MM.1S (cell line): ENCODE measurements around the gene WFDC9.

ENCODE experiments used
- DNase-seq: peaks from one replicate; pipeline ENCODE4 v3.0.0-alpha.2; 2015
- H2AFZ ChIP-seq: fragments of 300-600 bp; sonication (generic); 2 replicates; pipeline ENCODE4 v1.6.0; 2016; ENCODE audit warnings: antibody characterized with exemption, low read length
- H3F3A ChIP-seq: fragments of 300-600 bp; sonication (generic); 2 replicates; pipeline ENCODE4 v1.6.1; 2016; ENCODE audit warnings: mild to moderate bottlenecking, antibody characterized with exemption, low read length, moderate library complexity, mixed read lengths; ENCODE audit not compliant: insufficient read depth
- H3K27ac ChIP-seq: fragments of 300-600 bp; sonication (generic); 2 replicates; pipeline ENCODE4 v1.5.1; 2016; ENCODE audit warnings: mild to moderate bottlenecking, low read length
- H3K27me3 ChIP-seq: fragments of 300-600 bp; sonication (generic); replicated peaks from 2 replicates; pipeline ENCODE4 v1.6.0; 2016; ENCODE audit warnings: low read length; ENCODE audit not compliant: insufficient read depth
- H3K36me3 ChIP-seq: fragments of 300-600 bp; sonication (generic); replicated peaks from 2 replicates; pipeline ENCODE4 v1.6.1; 2016; ENCODE audit warnings: mild to moderate bottlenecking, low read length, mixed read lengths; ENCODE audit not compliant: insufficient read depth
- H3K4me1 ChIP-seq: fragments of 300-600 bp; sonication (generic); 2 replicates; pipeline ENCODE4 v1.6.1; 2016; ENCODE audit warnings: low read length, mixed read lengths
- H3K4me2 ChIP-seq: fragments of 300-600 bp; sonication (generic); 2 replicates; pipeline ENCODE4 v1.6.0; 2016; ENCODE audit warnings: low read depth, low read length
- H3K4me3 ChIP-seq: fragments of 300-600 bp; sonication (generic); 2 replicates; pipeline ENCODE4 v1.5.1; 2016; ENCODE audit warnings: low read length, mixed read lengths
- H3K79me2 ChIP-seq: fragments of 300-600 bp; sonication (generic); 2 replicates; pipeline ENCODE4 v1.6.1; 2016; ENCODE audit warnings: mixed run types, low read length, mixed read lengths
- H3K9ac ChIP-seq: fragments of 300-600 bp; sonication (generic); 2 replicates; pipeline ENCODE4 v1.6.1; 2016; ENCODE audit warnings: low read length, mixed read lengths
- H3K9me2 ChIP-seq: fragments of 300-600 bp; sonication (generic); replicated peaks from 2 replicates; pipeline ENCODE4 v1.6.1; 2016; ENCODE audit warnings: mild to moderate bottlenecking, low read length, mixed read lengths; ENCODE audit not compliant: insufficient read depth
- H3K9me3 ChIP-seq: fragments of 300-600 bp; sonication (generic); replicated peaks from 2 replicates; pipeline ENCODE4 v1.6.1; 2016; ENCODE audit warnings: mild to moderate bottlenecking, low read length, mixed read lengths; ENCODE audit not compliant: insufficient read depth
- H4K20me1 ChIP-seq: fragments of 300-600 bp; sonication (generic); 2 replicates; pipeline ENCODE4 v1.6.1; 2016; ENCODE audit warnings: mild to moderate bottlenecking, low read length, moderate library complexity, mixed read lengths; ENCODE audit not compliant: insufficient read depth
- CTCF ChIP-seq: fragments of 300-600 bp; sonication (generic); IDR thresholded peaks from 2 replicates; pipeline ENCODE4 v1.5.1; 2016; ENCODE audit warnings: antibody characterized with exemption, low read length, mixed read lengths
- EZH2 ChIP-seq: fragments of 300-600 bp; sonication (generic); optimal IDR thresholded peaks from 2 replicates; pipeline ENCODE3; 2017; ENCODE audit warnings: low read depth, mild to moderate bottlenecking, antibody characterized with exemption, low read length, mixed read lengths
- EZH2phosphoT487 ChIP-seq: fragments of 300-600 bp; sonication (generic); IDR thresholded peaks from 2 replicates; pipeline ENCODE4 v1.6.1; 2018; ENCODE audit warnings: antibody characterized with exemption, low read length

The WFDC9 gene

GRCh38 chr20:45631184-45631583 is at the start of gene WFDC9:
Gene WFDC9 (minus strand): TSS chr20:45631284. CDS start chr20:45610181, 21,103 bp downstream.
- no peaks in the 10 kb centered on the region for H3K4me1 ChIP-seq
- no peaks in the 10 kb centered on the region for H4K20me1 ChIP-seq
- DNase-seq = no peak
- no peaks in the 10 kb centered on the region for H3K79me2 ChIP-seq
- TF ChIP-seq CTCF = no peak
- no peak for TF ChIP-seq EZH2
- no peak for TF ChIP-seq EZH2phosphoT487
- no peaks in the 10 kb centered on the region for H3F3A ChIP-seq
- H2AFZ ChIP-seq = no peak within 1 kb of the TSS
- H3K4me3 ChIP-seq = no peak within 1 kb of the TSS
- no peak within 1 kb of the TSS for H3K27ac ChIP-seq
- no peaks in the 10 kb centered on the region for H3K36me3 ChIP-seq
- H3K9me2 ChIP-seq = no peaks in the 10 kb centered on the region
- no peaks in the 10 kb centered on the region for H3K9me3 ChIP-seq
- no peak within 1 kb of the TSS for H3K4me2 ChIP-seq
- no peaks in the 10 kb centered on the region for H3K27me3 ChIP-seq
- H3K9ac ChIP-seq = no peak within 1 kb of the TSS

- H4K20me1 ChIP-seq = no peaks in the 10 kb centered on the region
- no peak overlapping the region for H3K9ac ChIP-seq
- no peaks in the 10 kb centered on the region for H3K4me1 ChIP-seq
- H2AFZ ChIP-seq = no peak overlapping the region
- no peaks in the 10 kb centered on the region for H3K27me3 ChIP-seq
- H3K27ac ChIP-seq = no peak overlapping the region
- no peak overlapping the region for H3K4me3 ChIP-seq
- DNase-seq = no peak
- TF ChIP-seq EZH2phosphoT487 (no peak), EZH2 (no peak), CTCF (no peak)
- H3F3A ChIP-seq = no peaks in the 10 kb centered on the region
- no peaks in the 10 kb centered on the region for H3K36me3 ChIP-seq
- no peaks in the 10 kb centered on the region for H3K79me2 ChIP-seq
- no peak overlapping the region for H3K4me2 ChIP-seq
- H3K9me3 ChIP-seq = no peaks in the 10 kb centered on the region
- no peaks in the 10 kb centered on the region for H3K9me2 ChIP-seq
Measured at GRCh38 chr20:45679650-45680049, 48.6 kb upstream of the WFDC9 start.

GRCh38 chr20:45672765-45673164 is 41.7 kb upstream of the WFDC9 start:
- Histone ChIP-seq H3K4me1 (no peaks in the 10 kb centered on the region), H3K4me3 (no peak overlapping the region), H3F3A (no peaks in the 10 kb centered on the region), H4K20me1 (no peaks in the 10 kb centered on the region), H3K79me2 (no peaks in the 10 kb centered on the region), H3K36me3 (no peaks in the 10 kb centered on the region), H2AFZ (no peak overlapping the region), H3K9me2 (no peaks in the 10 kb centered on the region), H3K27me3 (no peaks in the 10 kb centered on the region), H3K9me3 (no peaks in the 10 kb centered on the region; the same call in 1 of the 2 replicates), H3K9ac (no peak overlapping the region), H3K27ac (no peak overlapping the region), H3K4me2 (no peak overlapping the region)
- DNase-seq = peak; percentile 16
- no peak for TF ChIP-seq CTCF
- TF ChIP-seq EZH2phosphoT487 = no peak
- no peak for TF ChIP-seq EZH2
